HTR-8/SVneo (cell line): ENCODE results near the gene SEC63.
"Not testable (repeated sequence)": the region's sequence is repeated elsewhere in the genome, so short reads cannot be mapped to it uniquely, and the experiment has no call there.

Experiments
- DNase-seq: peaks from one replicate; pipeline ENCODE4 v3.0.0; 2011; ENCODE audit warnings: low spot score, mixed read lengths; ENCODE audit not compliant: insufficient read length
- FAIRE-seq: peaks from 2 replicates; lab custom pipeline; 2011; peaks lifted over from hg19 to GRCh38; lab: Jason Lieb, UNC

The SEC63 gene

GRCh38 chr6:107868867-107869611, 89.0 kb downstream of the SEC63 start:
- DNase-seq (no peak), FAIRE-seq (no peak)

GRCh38 chr6:107867302-107867615, 90.7 kb downstream of the SEC63 start:
- DNase-seq (no peak), FAIRE-seq (no peak)

DNA sequence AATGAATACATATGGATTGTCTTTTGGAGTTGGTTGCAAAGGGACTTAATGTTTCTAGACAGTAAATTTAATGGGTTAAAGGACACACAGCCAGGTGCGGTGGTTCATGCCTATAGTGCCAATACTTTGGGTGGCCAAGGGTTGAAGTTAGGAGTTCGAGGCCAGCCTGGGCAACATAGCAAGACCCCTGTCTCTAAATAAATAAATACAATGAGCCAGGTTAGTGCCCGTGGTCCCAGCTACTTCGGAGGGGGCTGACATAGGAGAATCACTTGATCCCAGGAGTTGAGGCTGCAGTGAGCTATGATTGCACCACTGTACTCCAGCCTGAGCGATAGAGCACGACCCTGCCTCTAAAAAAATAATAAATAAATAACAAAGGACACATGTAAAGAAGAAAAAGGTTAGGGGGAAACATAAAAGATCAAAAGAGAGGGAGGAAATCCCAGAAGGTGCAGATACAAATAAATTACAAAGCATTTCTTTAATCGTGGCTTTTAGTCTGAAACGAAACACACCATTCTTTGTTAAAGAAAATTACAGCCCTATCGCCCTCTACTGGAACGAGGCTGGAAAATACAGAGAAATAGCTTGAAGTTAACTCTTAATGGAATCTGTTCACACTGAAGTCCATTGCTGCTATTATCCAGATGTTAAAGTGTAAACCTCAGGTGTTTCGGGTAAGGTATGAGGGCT, 91.3 kb downstream of the SEC63 start:
- FAIRE-seq (no peak), DNase-seq (peak; percentile 18)

GRCh38 chr6:107864226-107865127, 93.5 kb downstream of the SEC63 start:
- DNase-seq (no peak), FAIRE-seq (no peak)

DNA sequence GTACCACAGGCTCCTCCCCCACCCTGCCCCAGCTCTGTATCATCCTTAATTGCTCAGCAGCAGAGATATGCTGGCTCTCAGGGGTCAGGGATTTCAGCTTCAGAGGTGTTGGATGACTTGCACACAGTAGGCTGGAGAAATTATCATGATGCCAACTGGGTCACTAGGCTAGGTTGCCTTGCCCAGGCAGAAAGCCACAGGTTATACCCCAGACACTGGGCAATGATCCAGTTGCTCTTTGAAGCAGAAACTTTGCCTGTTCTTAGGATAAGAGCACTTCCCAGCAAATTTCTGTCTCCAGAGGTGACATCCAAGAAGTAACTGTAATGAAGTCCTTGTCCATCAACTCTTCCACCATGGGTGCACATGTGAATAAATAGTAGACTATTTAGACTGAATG, 95.6 kb downstream of the SEC63 start:
- FAIRE-seq (no peak), DNase-seq (no peak)

DNA sequence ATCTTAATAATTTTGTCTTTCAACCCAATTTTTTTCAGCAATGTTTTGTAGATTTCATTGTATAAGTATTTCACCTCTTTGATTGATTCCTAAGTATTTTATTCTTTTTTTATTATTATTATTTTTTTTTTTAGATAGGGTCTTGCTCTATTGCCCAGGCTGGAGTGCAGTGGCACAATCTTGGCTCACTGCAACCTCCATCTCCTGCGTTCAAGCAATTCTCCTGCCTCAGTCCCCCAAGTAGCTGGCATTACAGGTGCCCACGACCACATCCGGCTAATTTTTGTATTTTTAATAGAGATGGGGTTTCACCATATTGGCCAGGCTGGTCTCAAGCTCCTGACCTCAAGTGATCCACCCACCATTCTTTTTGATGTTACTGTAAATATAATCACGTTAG, 97.0 kb downstream of the SEC63 start:
- FAIRE-seq, DNase-seq: not testable (repeated sequence)

DNA sequence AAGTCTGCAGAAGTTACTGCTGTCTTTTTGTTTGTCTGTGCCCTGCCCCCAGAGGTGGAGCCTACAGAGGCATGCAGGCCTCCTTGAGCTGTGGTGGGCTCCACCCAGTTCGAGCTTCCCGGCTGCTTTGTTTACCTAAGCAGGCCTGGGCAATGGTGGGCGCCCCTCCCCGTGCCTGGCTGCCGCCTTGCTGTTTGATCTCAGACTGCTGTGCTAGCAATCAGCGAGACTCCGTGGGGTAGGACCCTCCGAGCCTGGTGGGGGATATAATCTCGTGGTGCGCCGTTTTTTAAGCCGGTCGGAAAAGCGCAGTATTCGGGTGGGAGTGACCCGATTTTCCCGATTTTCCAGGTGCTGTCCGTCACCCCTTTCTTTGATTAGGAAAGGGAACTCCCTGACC, 97.9 kb downstream of the SEC63 start:
- not testable (repeated sequence) for FAIRE-seq, DNase-seq

- DNase-seq (no peak), FAIRE-seq (no peak)
These were observed 104.8 kb downstream of the SEC63 start for GRCh38 chr6:107853230-107853629.

- FAIRE-seq (no peak), DNase-seq (no peak)
These were observed 108.7 kb downstream of the SEC63 start for GRCh38 chr6:107849325-107849724.

- DNase-seq, result peak; percentile 81
- FAIRE-seq, result no peak
These were observed 109.9 kb downstream of the SEC63 start for GRCh38 chr6:107847844-107848802.

GRCh38 chr6:107846262-107846795, 111.7 kb downstream of the SEC63 start:
- FAIRE-seq (no peak), DNase-seq (no peak)

- DNase-seq, result no peak
- no peak for FAIRE-seq
These were observed 112.2 kb downstream of the SEC63 start for GRCh38 chr6:107845777-107846176.

DNA sequence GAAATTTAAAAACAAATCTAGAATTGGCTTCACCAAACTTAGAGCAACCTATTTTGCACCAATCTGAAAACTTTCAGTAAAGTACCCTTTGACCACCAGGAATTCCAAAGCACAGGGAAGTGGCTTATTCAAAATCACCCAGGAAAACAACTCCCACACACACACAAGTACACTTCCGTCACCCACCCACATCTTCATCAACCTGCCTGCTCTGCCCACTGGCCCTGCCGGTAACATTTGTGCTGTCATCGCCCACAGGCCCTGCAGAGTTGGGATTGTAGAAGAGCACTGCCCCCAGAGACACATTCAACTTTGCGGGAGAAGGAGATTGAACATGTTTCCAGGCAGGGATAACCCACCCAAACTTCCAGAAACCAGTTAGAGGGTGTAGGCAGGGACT, 114.6 kb downstream of the SEC63 start:
- DNase-seq, result no peak
- FAIRE-seq, result no peak

DNA sequence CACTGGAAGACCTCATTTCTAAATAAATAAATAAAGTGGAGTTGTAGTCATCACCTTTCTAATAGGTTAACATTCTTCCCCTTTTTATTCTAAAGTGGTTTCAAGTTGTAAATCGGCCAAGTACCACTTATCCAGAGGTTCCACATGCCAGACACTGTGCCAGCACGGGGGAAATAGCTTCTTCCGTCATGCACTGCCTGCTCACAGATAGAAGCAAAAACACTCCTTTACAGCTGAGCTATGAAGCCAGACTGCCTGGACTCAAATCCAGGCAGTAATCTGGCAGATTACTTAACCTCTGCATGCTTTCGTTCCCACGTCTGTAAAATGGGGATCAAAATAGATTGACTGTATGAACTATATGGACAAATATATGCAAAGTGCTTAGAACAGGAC, 116.7 kb downstream of the SEC63 start:
- FAIRE-seq, result no peak

DNA sequence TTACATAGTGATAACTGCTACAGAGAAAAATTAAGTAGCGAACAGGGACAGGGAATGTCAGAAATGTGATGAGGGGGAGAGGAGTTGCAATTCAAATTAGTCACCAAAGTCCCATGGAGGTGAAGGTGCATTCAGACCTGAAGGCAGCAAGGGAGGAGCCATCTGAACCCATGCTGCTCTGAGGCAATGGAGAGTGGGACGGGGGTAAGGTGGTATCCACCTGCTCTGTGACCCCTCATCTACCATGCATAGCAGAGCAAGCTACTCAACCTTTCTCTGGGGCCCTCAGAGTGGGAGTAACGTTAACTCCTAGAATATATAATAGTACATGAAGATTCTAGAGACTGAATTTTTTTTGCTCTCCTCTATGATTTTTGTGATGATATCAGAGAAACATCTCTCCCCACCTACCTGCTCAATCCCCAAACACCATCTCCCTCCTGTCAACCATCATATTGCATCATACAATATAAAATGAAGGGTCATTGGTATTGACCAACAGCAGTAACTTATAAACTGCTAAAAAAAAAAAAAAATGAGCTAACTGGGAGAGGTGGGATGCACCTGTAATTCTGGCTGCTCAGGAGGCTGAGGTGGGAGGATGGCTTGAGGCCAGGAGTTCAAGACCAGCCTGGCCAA, 117.3 kb downstream of the SEC63 start:
- no peak for DNase-seq

More for the DNA sequence above, 116.7 kb downstream of the SEC63 start:
- no peak for DNase-seq

DNA sequence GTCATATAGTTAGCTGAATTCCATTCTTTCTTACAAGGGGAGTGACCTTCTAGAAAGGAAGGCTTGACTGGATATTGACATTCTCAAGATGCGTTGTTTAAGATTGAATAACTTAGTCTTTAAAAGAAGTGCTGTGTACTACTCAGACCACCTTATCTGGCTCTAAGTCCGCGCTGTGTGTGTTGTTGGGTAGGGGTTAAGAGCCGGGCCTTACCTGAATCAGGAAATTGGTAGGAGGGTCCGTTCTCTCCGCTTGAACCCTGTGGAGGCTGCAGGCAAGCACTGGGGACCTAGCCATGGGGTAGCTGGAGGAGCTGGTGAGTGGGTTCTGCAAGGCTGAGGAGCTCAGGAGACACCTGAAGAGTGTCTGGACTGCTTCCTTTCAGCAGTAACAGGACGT, 124.9 kb downstream of the SEC63 start:
- DNase-seq, result no peak
- FAIRE-seq, result no peak

More for the DNA sequence above, 117.3 kb downstream of the SEC63 start:
- no peak for FAIRE-seq

DNA sequence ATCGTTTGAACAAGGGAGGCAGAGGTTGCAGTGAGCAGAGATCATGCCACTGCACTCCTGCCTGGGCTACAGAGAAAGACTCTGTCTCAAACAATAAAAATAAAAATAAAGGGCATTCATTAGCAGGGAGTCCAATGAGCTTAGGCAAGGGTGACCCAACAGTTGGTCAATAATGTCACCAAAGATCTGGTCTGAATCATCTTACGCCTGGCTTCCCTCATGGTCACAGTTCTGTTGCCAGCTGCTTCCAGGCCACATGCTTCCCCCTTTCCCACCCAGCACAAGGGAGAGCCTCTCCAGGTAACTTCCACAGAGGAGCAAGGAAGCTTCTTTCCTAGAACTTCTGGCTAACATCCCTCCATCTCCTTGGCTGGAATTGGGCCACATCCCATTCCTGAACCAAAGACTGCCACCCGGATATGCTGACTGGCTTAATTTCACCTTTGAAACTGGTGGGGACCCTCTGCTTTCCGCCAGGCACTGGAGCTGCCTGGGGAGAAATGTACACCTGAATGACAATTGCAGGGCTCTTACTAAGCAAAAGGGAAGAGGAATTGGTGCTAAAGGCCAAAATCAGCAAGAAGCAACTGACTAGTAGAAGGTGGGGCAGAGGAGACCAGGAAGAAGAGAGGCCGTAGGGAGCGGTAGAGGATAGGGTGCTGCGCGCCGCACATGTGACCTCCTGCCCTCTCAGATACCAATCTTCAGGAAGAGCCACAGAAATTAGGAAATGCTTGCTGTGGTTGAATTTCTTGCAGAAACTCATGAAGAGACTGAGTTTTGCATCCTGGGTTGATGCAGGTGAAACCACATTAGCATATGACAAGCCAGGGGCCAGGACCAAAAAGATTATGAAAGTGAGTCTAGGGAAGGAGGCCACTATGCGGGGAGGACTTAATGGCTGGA, 125.6 kb downstream of the SEC63 start:
- DNase-seq, result no peak

GRCh38 chr6:107830060-107830459, 127.9 kb downstream of the SEC63 start:
- no peak for DNase-seq
- FAIRE-seq, result no peak

More for the DNA sequence above, 125.6 kb downstream of the SEC63 start:
- FAIRE-seq, result no peak
